ENCODE results near the gene AGBL1. TPM values are rescaled to one million over a fixed set of nuclear protein-coding genes. Genes with fewer than 3 reads are reported as not detected.

The AGBL1 gene
- total RNA-seq, 3 donors from 2014 or later = 0.10 to 0.32 TPM; not detected in 1

DNA sequence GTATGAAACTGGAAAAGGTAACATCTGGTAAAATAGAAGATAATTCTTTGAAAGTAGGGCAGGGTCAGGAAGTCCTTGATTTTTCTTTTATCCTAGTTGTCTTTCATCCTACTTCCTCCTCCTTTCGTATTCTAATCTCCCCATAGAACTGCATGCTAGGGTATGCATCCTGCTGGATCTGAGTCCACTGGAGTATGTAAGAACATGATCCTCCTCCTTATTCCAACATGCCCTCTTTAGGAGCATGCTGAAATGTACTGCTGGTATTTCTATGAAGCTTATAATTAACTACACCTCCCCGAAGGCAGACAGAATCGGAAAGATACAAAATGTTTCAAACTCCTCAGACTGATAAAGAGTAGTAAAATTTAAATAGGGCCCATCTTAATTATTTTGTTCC, 493.8 kb downstream of the AGBL1 start:
- Histone ChIP-seq H3K9me3 (no peaks in the 10 kb centered on the region), H3K4me1 (ENCODE audit: low read depth) (no peaks in the 10 kb centered on the region), H3K4me3 (no peak overlapping the region), H3K36me3 (ENCODE audit: low read depth) (no peaks in the 10 kb centered on the region)
- DNase-seq (no peak), ATAC-seq (no peak)
- intact Hi-C loops (cut with DNase I, micrococcal nuclease) = no loop called here
- TF ChIP-seq, protein P1, sequence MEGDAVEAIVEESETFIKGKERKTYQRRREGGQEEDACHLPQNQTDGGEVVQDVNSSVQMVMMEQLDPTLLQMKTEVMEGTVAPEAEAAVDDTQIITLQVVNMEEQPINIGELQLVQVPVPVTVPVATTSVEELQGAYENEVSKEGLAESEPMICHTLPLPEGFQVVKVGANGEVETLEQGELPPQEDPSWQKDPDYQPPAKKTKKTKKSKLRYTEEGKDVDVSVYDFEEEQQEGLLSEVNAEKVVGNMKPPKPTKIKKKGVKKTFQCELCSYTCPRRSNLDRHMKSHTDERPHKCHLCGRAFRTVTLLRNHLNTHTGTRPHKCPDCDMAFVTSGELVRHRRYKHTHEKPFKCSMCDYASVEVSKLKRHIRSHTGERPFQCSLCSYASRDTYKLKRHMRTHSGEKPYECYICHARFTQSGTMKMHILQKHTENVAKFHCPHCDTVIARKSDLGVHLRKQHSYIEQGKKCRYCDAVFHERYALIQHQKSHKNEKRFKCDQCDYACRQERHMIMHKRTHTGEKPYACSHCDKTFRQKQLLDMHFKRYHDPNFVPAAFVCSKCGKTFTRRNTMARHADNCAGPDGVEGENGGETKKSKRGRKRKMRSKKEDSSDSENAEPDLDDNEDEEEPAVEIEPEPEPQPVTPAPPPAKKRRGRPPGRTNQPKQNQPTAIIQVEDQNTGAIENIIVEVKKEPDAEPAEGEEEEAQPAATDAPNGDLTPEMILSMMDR (IDR thresholded peaks at IDR 0.05) = no peak

DNA sequence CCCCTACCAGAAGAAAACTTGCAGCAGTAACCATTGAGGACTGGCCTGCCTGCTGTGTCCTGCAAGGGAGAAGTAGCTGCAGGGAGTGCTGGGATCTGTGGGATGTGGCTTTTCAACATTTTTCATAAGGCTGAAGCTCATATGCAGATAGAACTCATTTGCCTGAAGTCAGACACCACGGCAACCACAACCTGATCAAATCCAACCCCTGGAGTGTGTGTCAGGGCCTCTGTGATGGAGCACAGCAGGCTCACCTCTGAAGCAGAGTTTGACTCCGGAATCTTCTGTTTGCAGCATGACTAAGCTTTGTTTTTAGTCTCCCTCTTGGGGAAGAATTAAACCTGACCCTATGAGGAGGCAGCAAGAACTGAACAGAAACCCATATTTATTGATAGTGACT, 508.7 kb downstream of the AGBL1 start:
- H3K4me1 ChIP-seq (ENCODE audit: low read depth) = no peaks in the 10 kb centered on the region
- no peaks in the 10 kb centered on the region for H3K36me3 ChIP-seq (ENCODE audit: low read depth)
- TF ChIP-seq, protein P1 (IDR thresholded peaks at IDR 0.05) = no peak
- no peak for ATAC-seq
- H3K9me3 ChIP-seq = no peaks in the 10 kb centered on the region
- no peak overlapping the region for H3K4me3 ChIP-seq
- no peak for DNase-seq
- intact Hi-C loops (cut with DNase I, micrococcal nuclease) = no loop called here

DNA sequence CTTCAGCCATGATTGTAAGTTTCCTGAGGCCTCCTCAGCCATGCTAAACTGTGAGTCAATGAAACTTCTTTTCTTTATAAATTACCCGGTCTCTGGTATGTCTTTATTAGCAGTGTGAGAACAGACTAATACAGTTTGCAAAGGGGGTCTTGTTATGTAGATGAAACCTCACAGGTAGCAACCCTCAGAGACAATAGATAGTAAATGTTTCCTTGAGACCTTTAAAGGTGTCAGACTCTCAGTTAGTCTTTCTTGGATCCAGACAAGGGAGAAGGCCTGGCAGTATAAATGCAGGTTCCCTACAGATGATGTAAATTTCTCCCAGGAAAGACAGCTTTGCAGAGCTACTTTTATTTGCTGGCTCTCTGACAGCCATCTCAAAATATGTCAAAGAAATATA, 510.8 kb downstream of the AGBL1 start:
- Histone ChIP-seq H3K9me3 (no peaks in the 10 kb centered on the region), H3K36me3 (ENCODE audit: low read depth) (no peaks in the 10 kb centered on the region), H3K4me3 (no peak overlapping the region), H3K4me1 (ENCODE audit: low read depth) (no peaks in the 10 kb centered on the region)
- ATAC-seq (no peak), DNase-seq (no peak)
- TF ChIP-seq, protein P1 (IDR thresholded peaks at IDR 0.05) = no peak
- intact Hi-C loops (cut with DNase I, micrococcal nuclease) = no loop called here

DNA sequence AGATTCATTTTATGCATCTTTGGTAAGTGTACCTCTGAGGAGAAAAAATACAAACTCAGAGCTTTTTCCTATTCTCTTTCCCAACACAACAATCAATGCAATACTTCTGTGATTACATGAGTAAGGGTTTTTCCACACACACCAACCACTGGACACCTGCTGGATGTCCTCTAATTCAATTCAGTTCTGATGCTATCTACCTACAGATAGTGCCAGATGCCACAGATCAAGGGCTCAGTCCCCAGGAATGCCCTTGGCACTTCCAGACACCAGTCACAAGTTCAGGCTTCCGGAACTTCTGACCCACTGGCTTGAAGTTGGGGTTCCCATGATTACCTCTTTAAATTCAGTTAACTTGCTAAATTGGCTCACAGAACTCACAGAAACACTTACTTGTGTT, 511.5 kb downstream of the AGBL1 start:
- Histone ChIP-seq H3K4me3 (no peak overlapping the region), H3K4me1 (ENCODE audit: low read depth) (no peaks in the 10 kb centered on the region), H3K9me3 (no peaks in the 10 kb centered on the region), H3K36me3 (ENCODE audit: low read depth) (no peaks in the 10 kb centered on the region)
- intact Hi-C loops (cut with DNase I, micrococcal nuclease) = no loop called here
- ATAC-seq (no peak), DNase-seq (no peak)
- TF ChIP-seq, protein P1 (IDR thresholded peaks at IDR 0.05) = no peak

DNA sequence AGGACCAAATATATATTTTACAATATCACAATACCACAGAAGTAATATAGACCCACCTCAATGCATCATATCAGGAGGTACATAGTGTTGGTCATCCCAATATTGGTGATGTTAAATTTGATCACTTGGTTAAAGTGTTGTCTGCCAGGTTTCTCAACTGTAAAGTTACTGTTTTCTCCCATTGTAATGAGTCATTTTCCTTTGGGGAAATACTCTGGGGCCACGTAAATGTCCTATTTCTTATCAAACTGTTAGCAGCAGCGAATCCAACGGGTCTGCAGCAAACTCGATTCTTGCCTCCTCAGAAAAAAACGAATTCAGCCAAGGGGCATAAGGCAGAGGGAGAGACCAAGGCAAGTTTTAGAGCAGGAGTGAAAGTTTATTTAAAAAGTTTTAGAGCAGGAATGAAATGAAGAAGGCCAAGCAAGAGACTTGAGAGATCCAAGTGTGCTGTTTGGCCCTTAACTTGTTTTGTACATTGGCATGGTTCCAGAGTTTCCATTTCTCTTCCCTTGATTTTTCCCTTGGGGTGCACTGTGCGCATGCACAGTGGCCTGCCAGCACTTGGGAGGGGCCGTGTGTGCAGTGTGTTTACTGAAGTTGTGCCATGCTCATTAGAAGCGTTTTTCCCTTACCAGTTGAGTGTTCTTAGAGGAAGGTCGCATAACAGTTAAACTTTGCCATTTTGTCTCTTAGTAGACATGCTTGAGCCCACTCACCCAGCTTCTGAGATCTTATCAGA, 512.5 kb downstream of the AGBL1 start:
- H3K9me3 ChIP-seq = no peaks in the 10 kb centered on the region
- TF ChIP-seq, protein P1 (IDR thresholded peaks at IDR 0.05) = no peak
- DNase-seq (peak; percentile 36 to 51 (median 43)), ATAC-seq (no peak)
- intact Hi-C loops (cut with DNase I, micrococcal nuclease) = no loop called here
- H3K4me1 ChIP-seq (ENCODE audit: low read depth) = no peaks in the 10 kb centered on the region
- H3K36me3 ChIP-seq (ENCODE audit: low read depth) = no peaks in the 10 kb centered on the region
- no peak overlapping the region for H3K4me3 ChIP-seq

Measured in mucosa of descending colon (tissue), 3 donors.